HG03159 (cell line): ENCODE data around the gene PLOD1.
"Not testable (repeated sequence)": the region's sequence is repeated elsewhere in the genome, so short reads cannot be mapped to it uniquely, and the experiment has no call there.

Source experiments
- ATAC-seq: cut with Tn5 transposase; IDR thresholded peaks from one replicate; pipeline ENCODE4 v1.9.1; 2021; ENCODE audit warnings: mild to moderate bottlenecking, moderate library complexity; ENCODE audit not compliant: unreplicated experiment

The PLOD1 gene

GRCh38 chr1:11934302-11935056 lies at the start of gene PLOD1:
PLOD1 (plus strand) TSS chr1:11934717; CDS start chr1:11934780, 63 bp downstream.
- ATAC-seq, result peak; percentile 80

- ATAC-seq, result no peak
Observed at GRCh38 chr1:11885916-11886315, 48.6 kb upstream of the PLOD1 start.

GRCh38 chr1:11886986-11887665 lies 47.4 kb upstream of the PLOD1 start:
- ATAC-seq, result no peak

GRCh38 chr1:11887666-11888007 lies 46.9 kb upstream of the PLOD1 start:
- ATAC-seq, result no peak

- no peak for ATAC-seq
Observed at GRCh38 chr1:11888206-11888876, 46.2 kb upstream of the PLOD1 start.

- no peak for ATAC-seq
Observed at GRCh38 chr1:11888877-11889208, 45.7 kb upstream of the PLOD1 start.

- no peak for ATAC-seq
Observed at GRCh38 chr1:11891433-11892186, 42.9 kb upstream of the PLOD1 start.

- no peak for ATAC-seq
Observed at GRCh38 chr1:11893907-11894251, 40.6 kb upstream of the PLOD1 start.

- not testable (repeated sequence) for ATAC-seq
Observed at GRCh38 chr1:11894501-11894900, 40.0 kb upstream of the PLOD1 start.

- ATAC-seq, result no peak
Observed at GRCh38 chr1:11898086-11898785, 36.3 kb upstream of the PLOD1 start.

GRCh38 chr1:11898831-11899467 lies 35.6 kb upstream of the PLOD1 start:
- ATAC-seq, result no peak

- not testable (repeated sequence) for ATAC-seq
Observed at GRCh38 chr1:11901446-11901845, 33.1 kb upstream of the PLOD1 start.

- ATAC-seq, result no peak
Observed at GRCh38 chr1:11903210-11903609, 31.3 kb upstream of the PLOD1 start.

GRCh38 chr1:11904156-11904555 lies 30.4 kb upstream of the PLOD1 start:
- ATAC-seq, result not testable (repeated sequence)

- ATAC-seq, result no peak
Observed at GRCh38 chr1:11904978-11905377, 29.5 kb upstream of the PLOD1 start.

- ATAC-seq, result no peak
Observed at GRCh38 chr1:11906870-11907269, 27.6 kb upstream of the PLOD1 start.

- peak; percentile 51 for ATAC-seq
Observed at GRCh38 chr1:11907275-11908094, 27.0 kb upstream of the PLOD1 start.

- peak; percentile 47 for ATAC-seq
Observed at GRCh38 chr1:11908095-11908675, 26.3 kb upstream of the PLOD1 start.

- not testable (repeated sequence) for ATAC-seq
Observed at GRCh38 chr1:11910914-11911228, 23.6 kb upstream of the PLOD1 start.
